ENCODE data around the gene SETD1B.

- TF ChIP-seq CTCF (conservative IDR thresholded peaks at IDR 0.05; ENCODE audit: low read depth, low read length) (no peak), RFX5 (IDR thresholded peaks at IDR 0.05; ENCODE audit: low read depth, low read length) (no peak)
These were observed 41.9 kb downstream of the SETD1B start for GRCh38 chr12:121845701-121846100.

All from IMR-90 (cell line).